Epithelial cell of proximal tubule (primary cell): ENCODE results near the gene PLA2R1. TPM values are rescaled to one million over a fixed set of nuclear protein-coding genes. Genes with fewer than 3 reads are reported as not detected.
A peak's percentile ranks its signal among the peaks of the same experiment; 100 is the strongest.

Experiments used
- DNase-seq: peaks from one replicate; pipeline ENCODE4 v3.0.0-alpha.2; 2011; ENCODE audit warnings: low read depth
- H3K4me3 ChIP-seq: 2 replicates; pipeline ENCODE4 v1.5.1; 2011; ENCODE audit warnings: low read depth, mild to moderate bottlenecking, low read length
- total RNA-seq: library from RNA; depleted of rRNA; stranded (reverse); fragments of >200 nt; gene quantifications from 2 replicates; pipeline ENCODE4 v1.2.3, GENCODE V29; 2015
- TF ChIP-seq, protein P1 (sequence below): conservative IDR thresholded peaks from 2 replicates; pipeline ENCODE4 v1.5.1; 2012; ENCODE audit warnings: low read depth, mild to moderate bottlenecking, low read length

Gene PLA2R1
- total RNA-seq, 1 donor from 2014 or later, result 3.6 TPM

DNA sequence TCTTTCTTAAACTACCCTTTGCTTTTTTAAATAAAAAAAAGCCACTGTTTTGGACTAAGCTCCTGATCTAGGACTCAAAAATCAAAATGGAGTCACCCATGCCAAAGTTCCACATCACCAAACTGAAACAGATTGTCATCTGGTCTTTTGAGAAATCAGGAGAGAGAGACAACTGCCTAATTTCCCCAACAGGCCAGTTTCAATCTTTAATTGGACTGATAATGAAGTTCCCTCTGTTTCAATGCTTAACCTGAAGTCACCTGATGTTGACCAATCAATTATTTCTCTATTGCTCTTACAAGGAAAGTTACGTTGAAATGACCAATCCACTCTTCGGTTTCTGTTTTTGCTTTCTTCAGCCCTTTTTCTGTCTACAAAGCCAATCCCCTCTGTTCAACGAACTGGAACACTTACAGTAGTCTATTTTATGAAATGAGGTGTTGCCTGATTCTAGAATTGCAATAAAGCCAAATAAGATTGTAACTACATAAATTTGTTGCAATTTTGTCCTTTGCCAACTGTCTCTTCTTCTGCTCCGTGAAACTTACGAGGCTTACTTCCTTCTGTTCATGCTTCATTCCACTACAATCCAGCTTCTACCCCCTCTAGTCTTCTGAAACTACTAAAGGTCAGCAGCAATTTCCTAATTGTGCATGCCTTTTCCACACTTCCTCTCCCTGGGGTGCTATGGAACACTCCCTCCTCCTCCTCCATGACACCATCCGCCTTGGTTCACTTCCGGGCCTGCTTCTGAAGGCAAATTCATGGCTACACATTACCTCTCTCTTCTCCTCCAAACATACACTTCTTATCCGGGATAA is 169.2 kb downstream of the PLA2R1 start:
- TF ChIP-seq, protein P1, sequence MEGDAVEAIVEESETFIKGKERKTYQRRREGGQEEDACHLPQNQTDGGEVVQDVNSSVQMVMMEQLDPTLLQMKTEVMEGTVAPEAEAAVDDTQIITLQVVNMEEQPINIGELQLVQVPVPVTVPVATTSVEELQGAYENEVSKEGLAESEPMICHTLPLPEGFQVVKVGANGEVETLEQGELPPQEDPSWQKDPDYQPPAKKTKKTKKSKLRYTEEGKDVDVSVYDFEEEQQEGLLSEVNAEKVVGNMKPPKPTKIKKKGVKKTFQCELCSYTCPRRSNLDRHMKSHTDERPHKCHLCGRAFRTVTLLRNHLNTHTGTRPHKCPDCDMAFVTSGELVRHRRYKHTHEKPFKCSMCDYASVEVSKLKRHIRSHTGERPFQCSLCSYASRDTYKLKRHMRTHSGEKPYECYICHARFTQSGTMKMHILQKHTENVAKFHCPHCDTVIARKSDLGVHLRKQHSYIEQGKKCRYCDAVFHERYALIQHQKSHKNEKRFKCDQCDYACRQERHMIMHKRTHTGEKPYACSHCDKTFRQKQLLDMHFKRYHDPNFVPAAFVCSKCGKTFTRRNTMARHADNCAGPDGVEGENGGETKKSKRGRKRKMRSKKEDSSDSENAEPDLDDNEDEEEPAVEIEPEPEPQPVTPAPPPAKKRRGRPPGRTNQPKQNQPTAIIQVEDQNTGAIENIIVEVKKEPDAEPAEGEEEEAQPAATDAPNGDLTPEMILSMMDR, result no peak
- no peak overlapping the region for H3K4me3 ChIP-seq
- DNase-seq, result peak; percentile 7

GRCh38 chr2:159891917-159892730 is 170.3 kb downstream of the PLA2R1 start:
- no peak overlapping the region for H3K4me3 ChIP-seq
- TF ChIP-seq, protein P1, result no peak
- DNase-seq, result peak; percentile 74

GRCh38 chr2:159891267-159891588 is 171.2 kb downstream of the PLA2R1 start:
- H3K4me3 ChIP-seq, result no peak overlapping the region
- TF ChIP-seq, protein P1, result no peak
- no peak for DNase-seq

- H3K4me3 ChIP-seq, result no peak overlapping the region
- TF ChIP-seq, protein P1, result no peak
- DNase-seq, result no peak
These were observed 171.7 kb downstream of the PLA2R1 start for GRCh38 chr2:159890551-159891266.

DNA sequence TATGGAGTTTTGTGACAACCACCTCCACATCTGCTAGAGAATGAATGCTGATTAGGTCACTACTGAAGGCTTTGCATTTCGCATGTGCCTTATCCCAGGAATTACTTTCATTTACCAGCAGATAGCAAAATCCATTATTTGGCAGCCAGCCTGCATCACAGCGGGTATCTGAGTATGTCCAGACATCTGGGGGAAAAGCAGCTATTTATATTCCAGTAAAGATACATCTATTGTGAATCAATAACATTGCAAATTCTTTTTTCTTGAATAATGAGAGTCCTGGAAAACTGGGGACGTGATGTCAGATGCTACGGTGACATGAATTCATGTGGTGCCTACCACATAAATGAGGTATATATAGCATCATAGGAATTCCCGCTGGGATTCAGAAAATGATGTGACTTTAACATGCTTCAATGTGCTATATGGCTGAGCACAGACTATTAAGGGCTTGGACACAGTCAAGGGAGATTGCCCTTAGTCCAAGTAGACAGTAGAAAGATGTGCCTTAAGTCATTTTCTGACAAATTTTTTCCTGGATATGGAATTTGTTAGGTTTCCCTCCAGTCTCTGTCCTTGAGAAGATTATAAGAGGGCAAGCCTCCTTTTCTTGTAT is 180.2 kb downstream of the PLA2R1 start:
- no peak for DNase-seq
- TF ChIP-seq, protein P1, result no peak
- H3K4me3 ChIP-seq, result no peak overlapping the region

Other genes with a start within 250 kb of the PLA2R1 start
- 3.2 and 6.4 TPM in 2 replicates for gene LY75, start 157.9 kb downstream of the PLA2R1 start, total RNA-seq
- gene ITGB6, start 137.7 kb upstream of the PLA2R1 start, total RNA-seq, result 35.3 and 50.4 TPM in 2 replicates